Heart right ventricle (tissue), 16 donors: ENCODE data around the gene SRRT. TPM values are rescaled to one million over a fixed set of nuclear protein-coding genes. Genes with fewer than 3 reads are reported as not detected.

Experiments
- ATAC-seq, 8 donors: fragments of 200-7000 bp; cut with Tn5 transposase; one replicate each; pipeline ENCODE4 v1.9.1; 2020; ENCODE audit warnings: mild to moderate bottlenecking in 8 of 8, moderate library complexity in 8 of 8, moderate number of reproducible peaks in 1 of 8
- DNase-seq, 2 donors: peaks; one replicate each; pipeline ENCODE4 v3.0.0-alpha.2; 2020
- H3K27ac ChIP-seq, 10 donors: fragments of 200-600 bp; sonication (generic) in 2 of 10; one replicate each; pipeline versions ENCODE4 v1.5.0 to v1.8.0; 2020 to 2022; ENCODE audit warnings: mild to moderate bottlenecking in 3 of 10
- H3K27me3 ChIP-seq, 7 donors: fragments of 200-600 bp; one replicate each; pipeline ENCODE4 v1.8.0; 2021 to 2022; ENCODE audit warnings: mild to moderate bottlenecking in 2 of 7
- H3K36me3 ChIP-seq, 9 donors: fragments of 200-600 bp; sonication (generic) in 1 of 9; one replicate each; pipeline versions ENCODE4 v1.5.0 to v1.8.0; 2020 to 2022; ENCODE audit warnings: mild to moderate bottlenecking in 2 of 9
- H3K4me1 ChIP-seq, 9 donors: fragments of 200-600 bp; sonication (generic) in 1 of 9; one replicate each; pipeline versions ENCODE4 v1.5.0 to v1.8.0; 2020 to 2022; ENCODE audit warnings: mild to moderate bottlenecking in 4 of 9
- H3K4me3 ChIP-seq, 10 donors: fragments of 200-600 bp; sonication (generic) in 2 of 10; one replicate each; pipeline versions ENCODE4 v1.5.0 to v1.8.0; 2020 to 2022; ENCODE audit warnings: mild to moderate bottlenecking in 7 of 10, moderate library complexity in 2 of 10
- H3K9me3 ChIP-seq, 11 donors: fragments of 200-600 bp in 10 of 11; sonication (generic) in 2 of 11; one replicate each; pipeline versions ENCODE4 v1.5.0 to v1.8.0; 2013 to 2022; ENCODE audit warnings: mild to moderate bottlenecking in 2 of 11, control low read depth in 1 of 11, moderate library complexity in 1 of 11
- WGBS, 2 donors: extraction: QIAGEN DNeasy Blood & Tissue Kit; methylation state at CpG; one replicate each; pipeline ENCODE4 v1.1.7; 2013; ENCODE audit warnings: inconsistent platforms in 1 of 2; 5-methylcytosine and 5-hydroxymethylcytosine counted together
- intact Hi-C, 10 donors: fragments of 100-400 bp; cut with DNase I; formaldehyde crosslinking; loops; one replicate each; pipeline versions ENCODE4 v1.11.1 to v1.14.2; 2022
- polyA plus RNA-seq, 2 donors: library from polyadenylated mRNA; stranded (reverse); fragments of 200-250 nt; gene quantifications; one replicate each; pipeline ENCODE4 v1.2.3, GENCODE V29; 2013
- total RNA-seq, 10 donors: library from RNA; stranded (reverse); fragmentation: NEBNext Ultra II Directional in 3 of 10; extraction: Animal tissue kit (Norgen Biotek cat#: 25700) in 3 of 10; gene quantifications; one replicate each; pipeline versions ENCODE4 v1.2.1 to v1.2.4, GENCODE V29; 2021 to 2023
- TF ChIP-seq, protein P1 (sequence below), 9 donors: fragments of 200-600 bp; sonication (generic) in 2 of 9; IDR thresholded peaks; one replicate each; pipeline versions ENCODE4 v1.5.0 to v1.8.0; 2021 to 2022; ENCODE audit warnings: antibody characterized with exemption in 9 of 9, mild to moderate bottlenecking in 5 of 9, moderate library complexity in 1 of 9
- donor health status: Arrhythmogenic right ventricular cardiomyopathy.
- donor health status: ischemic (EF 13 %, LVEDD 7.1; RV severe dilation, severe dysfunction).
- donor health status: healthy with polysubstance abuse.
- donor health status: DM: no; HTN: yes; CAD: no.
- donor health status: DM: no; HTN: no; CAD: no.
- donor health status: ischemic (EF 25% LVEDD 6.9; RV normal size, moderate dysfunction).
- donor health status: ischemic (EF 25% LVEDD 5.7; RV mildly dilated, moderate dysfunction).
- donor health status: healthy.
- donor health status: DM: yes; HTN: yes; CAD: no.
- donor health status: Ischemic cardiomyopathy.
- donor health status: ischemic (EF 35%, LVEDD 5.7; RV mildly dilated, moderate dysfunction).
- donor health status: nonischemic (EF 11% LVEDD 7.7; RV severe dilation, severe dysfunction).
- donor health status: DM: yes; HTN: yes; CAD: no.
- donor health status: PGD.
- donor health status: ischemic (EF 29% LVEDD 5.4; RV normal size, mild dysfunction).
- donor health status: nonischemic (EF 23%, LVEDD 6.1; RV moderate dilation, normal function).

The SRRT gene
- total and polyA plus RNA-seq, 12 donors, result 38.4 to 69.5 (median 49.6) TPM

GRCh38 chr7:100825751-100826513 is 49.0 kb upstream of the SRRT start:
- ATAC-seq (no peak), DNase-seq (no peak)
- intact Hi-C loops, result loop anchor here in 1 of 10 donors (1.0 kb wide), 1 partner anchor 26 kb away; the partner anchor contains the start of gene SLC12A9
- peak overlapping the region; percentile 42 to 89 (median 74) for H3K4me3 ChIP-seq
- H3K27ac ChIP-seq, result peak overlapping the region; percentile 73 to 95 (median 90)
- peaks cover 0 to 45% (median 5%) of the 10 kb centered on the region in 7 donors for H3K27me3 ChIP-seq
- peaks cover 0 to 35% (median 12%) of the 10 kb centered on the region in 9 donors for H3K36me3 ChIP-seq
- 27 to 28% methylated on average over 17 of the region's 17 CpGs for WGBS, 2 donors
- TF ChIP-seq, protein P1, sequence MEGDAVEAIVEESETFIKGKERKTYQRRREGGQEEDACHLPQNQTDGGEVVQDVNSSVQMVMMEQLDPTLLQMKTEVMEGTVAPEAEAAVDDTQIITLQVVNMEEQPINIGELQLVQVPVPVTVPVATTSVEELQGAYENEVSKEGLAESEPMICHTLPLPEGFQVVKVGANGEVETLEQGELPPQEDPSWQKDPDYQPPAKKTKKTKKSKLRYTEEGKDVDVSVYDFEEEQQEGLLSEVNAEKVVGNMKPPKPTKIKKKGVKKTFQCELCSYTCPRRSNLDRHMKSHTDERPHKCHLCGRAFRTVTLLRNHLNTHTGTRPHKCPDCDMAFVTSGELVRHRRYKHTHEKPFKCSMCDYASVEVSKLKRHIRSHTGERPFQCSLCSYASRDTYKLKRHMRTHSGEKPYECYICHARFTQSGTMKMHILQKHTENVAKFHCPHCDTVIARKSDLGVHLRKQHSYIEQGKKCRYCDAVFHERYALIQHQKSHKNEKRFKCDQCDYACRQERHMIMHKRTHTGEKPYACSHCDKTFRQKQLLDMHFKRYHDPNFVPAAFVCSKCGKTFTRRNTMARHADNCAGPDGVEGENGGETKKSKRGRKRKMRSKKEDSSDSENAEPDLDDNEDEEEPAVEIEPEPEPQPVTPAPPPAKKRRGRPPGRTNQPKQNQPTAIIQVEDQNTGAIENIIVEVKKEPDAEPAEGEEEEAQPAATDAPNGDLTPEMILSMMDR (IDR thresholded peaks at IDR 0.05), result peak in 5 of 9 donors; percentile 10 to 40 (median 13)
- H3K9me3 ChIP-seq, result no peaks in the 10 kb centered on the region
- peaks cover 2 to 53% (median 33%) of the 10 kb centered on the region in 9 donors for H3K4me1 ChIP-seq

GRCh38 chr7:100826514-100827329 is 48.2 kb upstream of the SRRT start:
- intact Hi-C loops, result no loop called here
- H3K9me3 ChIP-seq, result no peaks in the 10 kb centered on the region
- H3K27me3 ChIP-seq, result peaks cover 0 to 45% (median 5%) of the 10 kb centered on the region in 7 donors
- 0 to 1% methylated on average over 64 to 71 of the region's 71 CpGs for WGBS, 2 donors
- H3K36me3 ChIP-seq, result peaks cover 0 to 27% (median 7%) of the 10 kb centered on the region in 9 donors
- peak overlapping the region; percentile 42 to 89 (median 74) for H3K4me3 ChIP-seq
- DNase-seq (no peak), ATAC-seq (peak in 3 of 8 donors; percentile 3 to 6 (median 5))
- peak overlapping the region; percentile 73 to 95 (median 90) for H3K27ac ChIP-seq
- peaks cover 2 to 53% (median 33%) of the 10 kb centered on the region in 9 donors for H3K4me1 ChIP-seq
- TF ChIP-seq, protein P1 (IDR thresholded peaks at IDR 0.05), result no peak

DNA sequence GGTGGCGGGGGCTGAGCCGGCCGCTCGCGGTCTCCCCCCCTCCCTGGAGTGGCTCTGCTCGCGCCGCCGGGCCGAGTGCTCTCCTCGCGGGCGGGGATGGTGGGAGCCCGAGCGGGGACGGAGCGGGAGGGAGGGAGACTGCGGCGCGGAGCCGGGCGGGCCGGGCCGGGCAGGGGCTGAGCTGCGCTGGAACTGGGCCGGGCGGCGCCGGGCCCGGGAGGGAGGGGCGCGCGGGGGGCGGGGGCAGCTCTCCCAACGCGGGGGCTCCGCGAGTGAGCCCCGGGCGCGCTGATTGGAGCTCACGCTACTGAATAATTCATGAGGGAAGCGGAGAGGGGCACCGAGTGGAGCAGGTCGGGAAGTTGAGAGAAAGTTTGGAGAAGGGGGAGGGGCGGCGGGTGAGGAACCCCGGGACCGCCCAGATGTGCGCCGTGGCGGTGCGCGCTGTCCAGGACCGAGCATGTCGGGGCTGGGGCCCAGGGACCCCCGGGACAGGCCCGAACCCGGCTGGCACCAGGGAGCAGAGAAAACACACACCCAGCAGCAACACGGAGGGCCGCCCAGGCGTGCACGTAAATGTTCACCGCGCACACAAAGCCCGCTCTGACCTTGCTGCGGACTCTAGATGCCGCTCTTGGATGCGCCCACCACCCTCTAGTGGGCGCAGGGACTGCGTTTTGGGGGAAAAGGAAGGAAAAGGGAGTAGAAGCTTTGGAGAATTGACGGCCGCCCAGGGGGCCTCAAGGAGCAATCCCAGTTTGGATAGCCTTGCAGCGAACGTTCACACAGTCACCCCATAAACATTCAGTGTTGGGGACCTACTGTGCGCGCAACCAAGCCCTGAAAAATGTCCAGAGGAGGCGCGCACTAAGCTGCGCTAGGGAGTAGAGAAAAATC is 47.3 kb upstream of the SRRT start, which contains the start of gene EPHB4:
EPHB4 (minus strand) TSS at position 194 of the 897 bp plus-strand sequence. CDS start 493 bp downstream, outside the sequence.
- DNase-seq (peak; percentile 84 to 90), ATAC-seq (peak; percentile 61 to 80 (median 76))
- Histone ChIP-seq H3K36me3 (peaks cover 0 to 19% (median 0%) of the 10 kb centered on the region in 9 donors), H3K27ac (peak within 1 kb of the TSS; percentile 73 to 95 (median 90)), H3K27me3 (peaks cover 0 to 45% (median 5%) of the 10 kb centered on the region in 7 donors), H3K4me3 (peak within 1 kb of the TSS; percentile 42 to 89 (median 74)), H3K9me3 (no peaks in the 10 kb centered on the region), H3K4me1 (peaks cover 2 to 53% (median 33%) of the 10 kb centered on the region in 9 donors)
- TF ChIP-seq, protein P1 (IDR thresholded peaks at IDR 0.05), result peak in 7 of 9 donors; percentile 22 to 61 (median 42)
- intact Hi-C loops, result loop anchor here in 2 of 10 donors (1.0 kb wide), 1 partner anchor 9 kb away; no protein-coding TSS in a partner anchor
- WGBS, 2 donors, result 0 to 1% methylated on average over 63 to 79 of the region's 80 CpGs
